WTC11 (cell line): ENCODE data around the gene ZFHX3. TPM values are rescaled to one million over a fixed set of nuclear protein-coding genes. Genes with fewer than 3 reads are reported as not detected.

ENCODE experiments used
- ATAC-seq: fragments of 200-7000 bp; cut with Tn5 transposase; 2 replicates; pipeline ENCODE4 v1.10.0; 2021; ENCODE audit warnings: mild to moderate bottlenecking, moderate library complexity
- CTCF ChIA-PET: fragments of 300-600 bp; sonication (Branson Sonifier 250); formaldehyde crosslinking; loops from one replicate; lab custom pipeline; 2021; ENCODE audit warnings: antibody characterized with exemption; lab: Charles Lee
- POLR2A ChIA-PET: fragments of 350-600 bp; sonication (Branson Sonifier 250); formaldehyde crosslinking; loops from one replicate; lab custom pipeline; 2021; ENCODE audit warnings: antibody characterized with exemption; lab: Charles Lee
- DNase-seq: peaks from one replicate; pipeline ENCODE4 v3.0.0; 2021; ENCODE audit warnings: low spot score
- H3K27ac Mint-ChIP-seq: 2 replicates; pipeline ENCODE4 v1.8.0; 2021; ENCODE audit warnings: mixed read lengths
- H3K27me3 Mint-ChIP-seq: 2 replicates; pipeline ENCODE4 v1.8.0; 2021; ENCODE audit warnings: low read depth, mild to moderate bottlenecking, moderate library complexity, mixed read lengths
- H3K36me3 Mint-ChIP-seq: 2 replicates; pipeline ENCODE4 v1.8.0; 2021; ENCODE audit warnings: mixed read lengths
- H3K4me1 Mint-ChIP-seq: 2 replicates; pipeline ENCODE4 v1.8.0; 2022; ENCODE audit warnings: mixed read lengths
- H3K4me3 Mint-ChIP-seq: 2 replicates; pipeline ENCODE4 v1.8.0; 2021; ENCODE audit warnings: mild to moderate bottlenecking, moderate library complexity, mixed read lengths
- H3K9me3 Mint-ChIP-seq: 2 replicates; pipeline ENCODE4 v1.8.0; 2021; ENCODE audit warnings: mixed read lengths
- GTF2I ChIP-seq: fragments of 250-450 bp; sonication (Bioruptor Pico); conservative IDR thresholded peaks from 2 replicates; pipeline ENCODE4 v1.4.0; 2021; ENCODE audit warnings: mild to moderate bottlenecking
- JUN ChIP-seq: sonication (generic); formaldehyde crosslinking; IDR thresholded peaks from 2 replicates; pipeline ENCODE4 v1.8.0; 2023; ENCODE audit warnings: mild to moderate bottlenecking, missing genetic modification reagents
- KAT7 ChIP-seq: sonication (generic); formaldehyde crosslinking; IDR thresholded peaks from 2 replicates; pipeline ENCODE4 v1.8.1; 2023; ENCODE audit warnings: missing genetic modification reagents, mild to moderate bottlenecking, borderline replicate concordance
- PRRX2 ChIP-seq: fragments of 250-450 bp; sonication (Bioruptor Pico); IDR thresholded peaks from 2 replicates; pipeline ENCODE4 v1.8.0; 2021; ENCODE audit warnings: mild to moderate bottlenecking
- SMAD3 ChIP-seq: sonication (generic); formaldehyde crosslinking; IDR thresholded peaks from 2 replicates; pipeline ENCODE4 v1.8.0; 2022; ENCODE audit warnings: missing genetic modification reagents, mild to moderate bottlenecking, borderline replicate concordance
- TP53 ChIP-seq: sonication (generic); formaldehyde crosslinking; IDR thresholded peaks from 2 replicates; pipeline ENCODE4 v1.8.1; 2023; ENCODE audit warnings: mild to moderate bottlenecking, missing genetic modification reagents
- ZNF219 ChIP-seq: sonication (generic); formaldehyde crosslinking; IDR thresholded peaks from 2 replicates; pipeline ENCODE4 v1.8.0; 2023; ENCODE audit warnings: missing genetic modification reagents, mild to moderate bottlenecking, borderline replicate concordance
- ZNF317 ChIP-seq: sonication (generic); formaldehyde crosslinking; IDR thresholded peaks from 2 replicates; pipeline ENCODE4 v1.8.1; 2023; ENCODE audit warnings: low read depth, mild to moderate bottlenecking, moderate library complexity, missing genetic modification reagents, borderline replicate concordance
- total RNA-seq: library from RNA; stranded (reverse); gene quantifications from 3 replicates; pipeline ENCODE4 v1.2.3, GENCODE V29; 2021
- TF ChIP-seq, protein P1 (sequence below): sonication (generic); formaldehyde crosslinking; conservative IDR thresholded peaks from 2 replicates; pipeline ENCODE4 v1.8.1; 2022; ENCODE audit warnings: mild to moderate bottlenecking, missing genetic modification reagents
- TF ChIP-seq, protein P2 (sequence below): fragments of 250-450 bp; sonication (Bioruptor Pico); IDR thresholded peaks from 2 replicates; pipeline ENCODE4 v1.9.0; 2021; ENCODE audit warnings: moderate library complexity, mild to moderate bottlenecking, inconsistent platforms, borderline replicate concordance
- TF ChIP-seq, protein P3 (sequence below): sonication (generic); formaldehyde crosslinking; IDR thresholded peaks from 2 replicates; pipeline ENCODE4 v1.8.0; 2022; ENCODE audit warnings: missing genetic modification reagents
- TF ChIP-seq, protein P4 (sequence below): fragments of 250-450 bp; sonication (Bioruptor Pico); conservative IDR thresholded peaks from 2 replicates; pipeline ENCODE4 v1.9.0; 2021; ENCODE audit warnings: mild to moderate bottlenecking
- TF ChIP-seq, protein P5 (sequence below): sonication (generic); formaldehyde crosslinking; IDR thresholded peaks from 2 replicates; pipeline ENCODE4 v1.8.1; 2023; ENCODE audit warnings: mild to moderate bottlenecking, missing genetic modification reagents, borderline replicate concordance
- TF ChIP-seq, protein P6 (sequence below): sonication (generic); formaldehyde crosslinking; IDR thresholded peaks from 2 replicates; pipeline ENCODE4 v1.8.0; 2022; ENCODE audit warnings: mild to moderate bottlenecking, missing genetic modification reagents
- TF ChIP-seq, protein P7 (sequence below): sonication (generic); formaldehyde crosslinking; IDR thresholded peaks from 2 replicates; pipeline ENCODE4 v1.8.0; 2023; ENCODE audit warnings: mild to moderate bottlenecking, missing genetic modification reagents
- TF ChIP-seq, protein P8 (sequence below): fragments of 250-450 bp; sonication (Bioruptor Pico); IDR thresholded peaks from 2 replicates; pipeline ENCODE4 v1.9.0; 2021; ENCODE audit warnings: mild to moderate bottlenecking
- TF ChIP-seq, protein P9 (sequence below): sonication (generic); formaldehyde crosslinking; IDR thresholded peaks from 2 replicates; pipeline ENCODE4 v1.8.1; 2023; ENCODE audit warnings: mild to moderate bottlenecking, missing genetic modification reagents, moderate library complexity

Gene ZFHX3
- total RNA-seq, 1 experiment from 2014 or later: 5.7 TPM

DNA sequence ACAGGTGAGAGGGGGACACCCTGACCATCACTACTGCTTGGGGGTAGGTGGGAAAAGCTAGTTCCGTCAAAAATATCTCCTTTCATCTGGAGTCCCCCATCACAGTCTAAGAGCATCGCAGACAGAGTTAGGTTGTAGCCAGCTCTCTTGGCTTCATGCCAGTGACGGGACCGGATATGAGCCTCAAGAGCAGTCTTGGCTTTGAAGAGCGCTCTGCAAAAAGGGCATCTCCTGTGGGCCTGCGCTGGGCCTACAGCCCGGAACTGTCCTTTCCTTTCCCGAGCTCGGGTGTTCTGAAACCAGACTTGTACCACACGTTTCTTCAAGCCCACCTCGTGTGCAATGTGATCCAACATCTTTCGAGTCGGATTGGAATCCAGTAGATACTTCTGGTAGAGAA lies 253.6 kb downstream of the ZFHX3 start (continued):
- TF ChIP-seq ZNF219 (CRISPR knock-in tag): no peak
- TF ChIP-seq, protein P1, sequence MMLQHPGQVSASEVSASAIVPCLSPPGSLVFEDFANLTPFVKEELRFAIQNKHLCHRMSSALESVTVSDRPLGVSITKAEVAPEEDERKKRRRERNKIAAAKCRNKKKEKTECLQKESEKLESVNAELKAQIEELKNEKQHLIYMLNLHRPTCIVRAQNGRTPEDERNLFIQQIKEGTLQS (CRISPR knock-in tag): no peak

DNA sequence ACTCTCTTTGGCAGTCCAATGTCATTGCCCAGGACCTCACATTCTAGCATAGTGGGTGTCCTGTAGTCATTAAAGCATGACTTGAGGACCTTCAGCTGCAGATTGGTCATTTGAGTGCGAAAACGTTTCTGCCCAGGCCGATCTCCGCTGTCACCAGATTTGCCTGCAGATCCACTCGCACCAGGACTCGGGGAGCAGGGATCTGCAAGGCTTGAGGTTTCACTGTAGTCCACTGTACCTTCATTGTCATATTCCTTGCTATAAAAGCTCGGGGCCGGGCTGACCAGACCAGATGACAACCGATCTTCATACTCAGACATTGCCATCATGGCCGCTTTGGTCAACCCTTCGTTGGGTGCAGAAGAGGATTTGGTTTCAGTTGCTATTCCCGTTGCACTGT lies 254.2 kb downstream of the ZFHX3 start:
- POLR2A ChIA-PET: no interaction called here
- CTCF ChIA-PET: interaction anchor here (1.8 to 1.9 kb wide), 2 partner anchors 39 to 202 kb away, joined by 4 to 5 read pairs; no protein-coding TSS in a partner anchor
- ATAC-seq: no peak
- Mint-ChIP-seq H3K9me3 (no peaks in the 10 kb centered on the region), H3K27ac (no peak overlapping the region), H3K36me3 (peaks cover 18% of the 10 kb centered on the region; the same call in 1 of the 2 replicates), H3K27me3 (no peaks in the 10 kb centered on the region), H3K4me1 (no peaks in the 10 kb centered on the region), H3K4me3 (no peak overlapping the region)
- TF ChIP-seq, protein P2, sequence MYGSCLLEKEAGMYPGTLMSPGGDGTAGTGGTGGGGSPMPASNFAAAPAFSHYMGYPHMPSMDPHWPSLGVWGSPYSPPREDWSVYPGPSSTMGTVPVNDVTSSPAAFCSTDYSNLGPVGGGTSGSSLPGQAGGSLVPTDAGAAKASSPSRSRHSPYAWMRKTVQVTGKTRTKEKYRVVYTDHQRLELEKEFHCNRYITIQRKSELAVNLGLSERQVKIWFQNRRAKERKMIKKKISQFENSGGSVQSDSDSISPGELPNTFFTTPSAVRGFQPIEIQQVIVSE (CRISPR knock-in tag): no peak
- TF ChIP-seq, protein P3, sequence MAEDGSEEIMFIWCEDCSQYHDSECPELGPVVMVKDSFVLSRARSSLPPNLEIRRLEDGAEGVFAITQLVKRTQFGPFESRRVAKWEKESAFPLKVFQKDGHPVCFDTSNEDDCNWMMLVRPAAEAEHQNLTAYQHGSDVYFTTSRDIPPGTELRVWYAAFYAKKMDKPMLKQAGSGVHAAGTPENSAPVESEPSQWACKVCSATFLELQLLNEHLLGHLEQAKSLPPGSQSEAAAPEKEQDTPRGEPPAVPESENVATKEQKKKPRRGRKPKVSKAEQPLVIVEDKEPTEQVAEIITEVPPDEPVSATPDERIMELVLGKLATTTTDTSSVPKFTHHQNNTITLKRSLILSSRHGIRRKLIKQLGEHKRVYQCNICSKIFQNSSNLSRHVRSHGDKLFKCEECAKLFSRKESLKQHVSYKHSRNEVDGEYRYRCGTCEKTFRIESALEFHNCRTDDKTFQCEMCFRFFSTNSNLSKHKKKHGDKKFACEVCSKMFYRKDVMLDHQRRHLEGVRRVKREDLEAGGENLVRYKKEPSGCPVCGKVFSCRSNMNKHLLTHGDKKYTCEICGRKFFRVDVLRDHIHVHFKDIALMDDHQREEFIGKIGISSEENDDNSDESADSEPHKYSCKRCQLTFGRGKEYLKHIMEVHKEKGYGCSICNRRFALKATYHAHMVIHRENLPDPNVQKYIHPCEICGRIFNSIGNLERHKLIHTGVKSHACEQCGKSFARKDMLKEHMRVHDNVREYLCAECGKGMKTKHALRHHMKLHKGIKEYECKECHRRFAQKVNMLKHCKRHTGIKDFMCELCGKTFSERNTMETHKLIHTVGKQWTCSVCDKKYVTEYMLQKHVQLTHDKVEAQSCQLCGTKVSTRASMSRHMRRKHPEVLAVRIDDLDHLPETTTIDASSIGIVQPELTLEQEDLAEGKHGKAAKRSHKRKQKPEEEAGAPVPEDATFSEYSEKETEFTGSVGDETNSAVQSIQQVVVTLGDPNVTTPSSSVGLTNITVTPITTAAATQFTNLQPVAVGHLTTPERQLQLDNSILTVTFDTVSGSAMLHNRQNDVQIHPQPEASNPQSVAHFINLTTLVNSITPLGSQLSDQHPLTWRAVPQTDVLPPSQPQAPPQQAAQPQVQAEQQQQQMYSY (CRISPR knock-in tag): no peak
- TF ChIP-seq GTF2I: no peak
- TF ChIP-seq, protein P4, sequence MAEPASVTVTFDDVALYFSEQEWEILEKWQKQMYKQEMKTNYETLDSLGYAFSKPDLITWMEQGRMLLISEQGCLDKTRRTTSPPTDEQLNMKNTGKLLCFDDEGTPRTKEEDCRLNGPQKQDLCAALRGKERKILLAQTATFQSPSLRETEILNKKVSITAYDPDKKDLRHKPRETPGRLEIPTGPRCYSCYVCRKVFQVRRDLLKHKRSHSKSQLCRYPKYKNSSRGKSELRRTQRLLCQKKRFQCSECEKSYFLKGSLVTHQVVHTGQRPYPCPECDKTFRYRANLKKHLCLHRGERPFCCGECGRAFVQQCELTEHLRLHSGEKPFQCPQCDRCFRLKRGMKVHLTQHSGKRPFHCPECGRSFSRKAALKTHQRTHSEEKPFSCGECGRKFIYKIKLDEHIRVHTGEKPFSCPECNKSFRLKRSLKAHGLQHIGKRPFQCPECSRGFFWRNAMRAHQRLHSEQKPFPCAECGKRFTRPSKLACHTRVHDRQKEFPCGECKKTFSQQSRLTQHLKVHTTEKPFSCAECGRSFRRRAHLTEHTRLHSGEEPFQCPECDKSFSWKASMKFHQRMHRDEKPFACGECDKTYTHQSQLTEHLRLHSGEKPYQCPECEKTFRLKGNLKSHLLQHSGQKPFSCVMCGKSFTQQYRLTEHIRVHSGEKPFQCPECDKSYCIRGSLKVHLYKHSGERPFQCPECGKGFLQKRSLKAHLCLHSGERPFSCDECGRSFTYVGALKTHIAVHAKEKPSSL (CRISPR knock-in tag): no peak
- DNase-seq: no peak

DNA sequence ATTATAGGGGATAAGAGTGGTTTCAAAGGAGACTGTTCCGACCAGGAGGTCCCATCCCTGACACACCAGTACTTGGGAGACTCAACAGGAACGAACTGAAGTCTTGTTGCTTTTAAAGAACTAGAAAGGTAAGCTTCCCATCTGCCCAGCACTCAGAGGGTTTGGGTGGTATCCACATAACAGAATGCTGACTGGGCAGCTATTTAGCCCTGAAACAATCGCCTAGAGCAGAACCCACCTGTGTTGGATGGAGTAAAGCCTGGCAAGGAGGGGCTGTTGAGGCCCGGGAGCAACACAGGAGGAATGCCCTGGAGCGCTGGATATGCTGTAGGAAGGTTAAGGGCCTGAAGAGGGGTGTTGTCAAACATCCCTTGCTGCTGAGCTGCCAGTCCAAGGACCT lies 254.9 kb downstream of the ZFHX3 start:
- Mint-ChIP-seq H3K27me3 (peaks cover 2% of the 10 kb centered on the region; the same call in 1 of the 2 replicates), H3K4me1 (peaks cover 2% of the 10 kb centered on the region), H3K9me3 (no peaks in the 10 kb centered on the region), H3K4me3 (no peak overlapping the region), H3K27ac (no peak overlapping the region), H3K36me3 (peaks cover 15% of the 10 kb centered on the region; the same call in 1 of the 2 replicates)
- ChIA-PET POLR2A (no interaction called here), CTCF (interaction anchor here (1.8 kb wide), 1 partner anchor 39 kb away, joined by 5 read pairs; no protein-coding TSS in a partner anchor)
- DNase-seq (no peak), ATAC-seq (no peak)
- TF ChIP-seq, protein P5, sequence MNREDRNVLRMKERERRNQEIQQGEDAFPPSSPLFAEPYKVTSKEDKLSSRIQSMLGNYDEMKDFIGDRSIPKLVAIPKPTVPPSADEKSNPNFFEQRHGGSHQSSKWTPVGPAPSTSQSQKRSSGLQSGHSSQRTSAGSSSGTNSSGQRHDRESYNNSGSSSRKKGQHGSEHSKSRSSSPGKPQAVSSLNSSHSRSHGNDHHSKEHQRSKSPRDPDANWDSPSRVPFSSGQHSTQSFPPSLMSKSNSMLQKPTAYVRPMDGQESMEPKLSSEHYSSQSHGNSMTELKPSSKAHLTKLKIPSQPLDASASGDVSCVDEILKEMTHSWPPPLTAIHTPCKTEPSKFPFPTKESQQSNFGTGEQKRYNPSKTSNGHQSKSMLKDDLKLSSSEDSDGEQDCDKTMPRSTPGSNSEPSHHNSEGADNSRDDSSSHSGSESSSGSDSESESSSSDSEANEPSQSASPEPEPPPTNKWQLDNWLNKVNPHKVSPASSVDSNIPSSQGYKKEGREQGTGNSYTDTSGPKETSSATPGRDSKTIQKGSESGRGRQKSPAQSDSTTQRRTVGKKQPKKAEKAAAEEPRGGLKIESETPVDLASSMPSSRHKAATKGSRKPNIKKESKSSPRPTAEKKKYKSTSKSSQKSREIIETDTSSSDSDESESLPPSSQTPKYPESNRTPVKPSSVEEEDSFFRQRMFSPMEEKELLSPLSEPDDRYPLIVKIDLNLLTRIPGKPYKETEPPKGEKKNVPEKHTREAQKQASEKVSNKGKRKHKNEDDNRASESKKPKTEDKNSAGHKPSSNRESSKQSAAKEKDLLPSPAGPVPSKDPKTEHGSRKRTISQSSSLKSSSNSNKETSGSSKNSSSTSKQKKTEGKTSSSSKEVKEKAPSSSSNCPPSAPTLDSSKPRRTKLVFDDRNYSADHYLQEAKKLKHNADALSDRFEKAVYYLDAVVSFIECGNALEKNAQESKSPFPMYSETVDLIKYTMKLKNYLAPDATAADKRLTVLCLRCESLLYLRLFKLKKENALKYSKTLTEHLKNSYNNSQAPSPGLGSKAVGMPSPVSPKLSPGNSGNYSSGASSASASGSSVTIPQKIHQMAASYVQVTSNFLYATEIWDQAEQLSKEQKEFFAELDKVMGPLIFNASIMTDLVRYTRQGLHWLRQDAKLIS (CRISPR knock-in tag): no peak
- TF ChIP-seq, protein P6, sequence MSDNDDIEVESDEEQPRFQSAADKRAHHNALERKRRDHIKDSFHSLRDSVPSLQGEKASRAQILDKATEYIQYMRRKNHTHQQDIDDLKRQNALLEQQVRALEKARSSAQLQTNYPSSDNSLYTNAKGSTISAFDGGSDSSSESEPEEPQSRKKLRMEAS (CRISPR knock-in tag): no peak
- TF ChIP-seq SMAD3: no peak
- TF ChIP-seq, protein P7, sequence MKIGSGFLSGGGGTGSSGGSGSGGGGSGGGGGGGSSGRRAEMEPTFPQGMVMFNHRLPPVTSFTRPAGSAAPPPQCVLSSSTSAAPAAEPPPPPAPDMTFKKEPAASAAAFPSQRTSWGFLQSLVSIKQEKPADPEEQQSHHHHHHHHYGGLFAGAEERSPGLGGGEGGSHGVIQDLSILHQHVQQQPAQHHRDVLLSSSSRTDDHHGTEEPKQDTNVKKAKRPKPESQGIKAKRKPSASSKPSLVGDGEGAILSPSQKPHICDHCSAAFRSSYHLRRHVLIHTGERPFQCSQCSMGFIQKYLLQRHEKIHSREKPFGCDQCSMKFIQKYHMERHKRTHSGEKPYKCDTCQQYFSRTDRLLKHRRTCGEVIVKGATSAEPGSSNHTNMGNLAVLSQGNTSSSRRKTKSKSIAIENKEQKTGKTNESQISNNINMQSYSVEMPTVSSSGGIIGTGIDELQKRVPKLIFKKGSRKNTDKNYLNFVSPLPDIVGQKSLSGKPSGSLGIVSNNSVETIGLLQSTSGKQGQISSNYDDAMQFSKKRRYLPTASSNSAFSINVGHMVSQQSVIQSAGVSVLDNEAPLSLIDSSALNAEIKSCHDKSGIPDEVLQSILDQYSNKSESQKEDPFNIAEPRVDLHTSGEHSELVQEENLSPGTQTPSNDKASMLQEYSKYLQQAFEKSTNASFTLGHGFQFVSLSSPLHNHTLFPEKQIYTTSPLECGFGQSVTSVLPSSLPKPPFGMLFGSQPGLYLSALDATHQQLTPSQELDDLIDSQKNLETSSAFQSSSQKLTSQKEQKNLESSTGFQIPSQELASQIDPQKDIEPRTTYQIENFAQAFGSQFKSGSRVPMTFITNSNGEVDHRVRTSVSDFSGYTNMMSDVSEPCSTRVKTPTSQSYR: no peak
- no peak for TF ChIP-seq JUN (CRISPR knock-in tag)
- TF ChIP-seq, protein P8, sequence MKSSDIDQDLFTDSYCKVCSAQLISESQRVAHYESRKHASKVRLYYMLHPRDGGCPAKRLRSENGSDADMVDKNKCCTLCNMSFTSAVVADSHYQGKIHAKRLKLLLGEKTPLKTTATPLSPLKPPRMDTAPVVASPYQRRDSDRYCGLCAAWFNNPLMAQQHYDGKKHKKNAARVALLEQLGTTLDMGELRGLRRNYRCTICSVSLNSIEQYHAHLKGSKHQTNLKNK (CRISPR knock-in tag): no peak
- TF ChIP-seq KAT7 (CRISPR knock-in tag): no peak
- no peak for TF ChIP-seq PRRX2 (CRISPR knock-in tag)
- TF ChIP-seq TP53: no peak
- TF ChIP-seq ZNF317 (CRISPR knock-in tag): no peak
- TF ChIP-seq, protein P9, sequence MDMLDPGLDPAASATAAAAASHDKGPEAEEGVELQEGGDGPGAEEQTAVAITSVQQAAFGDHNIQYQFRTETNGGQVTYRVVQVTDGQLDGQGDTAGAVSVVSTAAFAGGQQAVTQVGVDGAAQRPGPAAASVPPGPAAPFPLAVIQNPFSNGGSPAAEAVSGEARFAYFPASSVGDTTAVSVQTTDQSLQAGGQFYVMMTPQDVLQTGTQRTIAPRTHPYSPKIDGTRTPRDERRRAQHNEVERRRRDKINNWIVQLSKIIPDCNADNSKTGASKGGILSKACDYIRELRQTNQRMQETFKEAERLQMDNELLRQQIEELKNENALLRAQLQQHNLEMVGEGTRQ (CRISPR knock-in tag): no peak
